HG03025 (cell line): Measurements from ENCODE around the gene ZCCHC7.
"Not testable (repeated sequence)": the region's sequence is repeated elsewhere in the genome, so short reads cannot be mapped to it uniquely, and the experiment has no call there.

ENCODE experiments used
- ATAC-seq: cut with Tn5 transposase; IDR thresholded peaks from one replicate; pipeline ENCODE4 v1.9.1; 2021; ENCODE audit warnings: mild to moderate bottlenecking, moderate library complexity; ENCODE audit not compliant: unreplicated experiment, low FRiP score

Gene ZCCHC7

DNA sequence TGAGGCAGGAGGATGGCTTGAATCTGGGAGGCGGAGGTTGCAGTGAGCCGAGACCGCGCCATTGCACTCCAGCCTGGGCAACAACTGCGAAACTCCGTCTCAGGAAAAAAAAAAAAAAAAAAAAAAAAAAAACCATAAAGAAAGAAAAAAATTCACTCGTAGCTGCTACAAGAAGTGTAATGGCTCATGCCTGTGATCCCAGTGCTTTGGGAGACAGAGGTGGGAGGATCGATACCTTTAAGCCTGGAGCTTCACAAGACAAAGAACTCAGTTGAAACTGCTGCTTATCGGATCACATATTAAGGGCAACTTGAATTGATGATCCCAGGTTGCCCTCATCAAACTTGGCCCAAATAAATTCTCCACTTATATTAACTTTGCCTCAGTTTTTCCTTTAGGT is 1.0 kb upstream of the ZCCHC7 start:
- ATAC-seq, result no peak

DNA sequence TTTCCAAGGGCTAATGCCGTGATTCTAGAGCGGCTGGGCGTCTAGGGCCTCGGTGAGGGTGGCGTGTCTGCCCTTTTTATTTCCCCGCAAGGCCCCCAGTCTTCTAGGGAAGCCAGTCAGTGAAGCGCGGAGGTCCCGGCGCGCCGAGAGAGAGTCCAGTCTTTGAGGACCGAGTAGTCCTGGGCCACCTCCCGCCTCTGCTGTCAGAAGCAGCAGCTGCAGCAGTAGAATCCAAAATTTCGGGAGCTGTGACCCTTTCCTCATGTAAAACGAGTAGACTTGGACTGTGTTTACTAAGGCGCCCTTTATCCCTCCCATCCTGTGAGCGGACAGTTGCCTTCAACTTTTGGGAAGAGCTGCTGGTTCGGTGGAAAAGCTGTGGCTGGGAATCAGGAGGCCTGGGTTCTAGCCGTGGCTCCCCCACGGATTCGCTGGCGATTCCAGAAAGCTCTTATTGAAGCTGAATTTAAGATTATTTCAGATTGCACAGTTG is 515 bp downstream of the ZCCHC7 start:
- peak; percentile 29 for ATAC-seq

DNA sequence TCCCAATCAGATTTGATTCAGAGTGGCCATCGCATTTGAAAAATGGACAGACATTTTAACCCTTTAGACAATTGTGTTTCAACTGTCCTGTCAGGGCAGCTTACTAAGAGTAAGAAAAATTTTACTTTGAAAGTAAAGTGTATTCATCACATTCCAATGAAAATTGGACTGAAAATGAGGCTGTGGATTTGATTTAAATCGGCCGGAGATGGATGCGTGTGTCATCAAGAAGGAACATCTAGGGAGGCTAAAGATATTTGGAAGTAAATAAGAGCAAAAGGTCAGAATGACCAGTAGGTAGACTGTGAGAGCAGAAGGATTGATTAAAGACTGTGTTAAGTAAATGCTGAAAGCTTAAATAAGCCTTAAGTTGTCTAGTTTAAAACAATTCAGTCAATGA is 1.5 kb downstream of the ZCCHC7 start:
- ATAC-seq, result no peak

DNA sequence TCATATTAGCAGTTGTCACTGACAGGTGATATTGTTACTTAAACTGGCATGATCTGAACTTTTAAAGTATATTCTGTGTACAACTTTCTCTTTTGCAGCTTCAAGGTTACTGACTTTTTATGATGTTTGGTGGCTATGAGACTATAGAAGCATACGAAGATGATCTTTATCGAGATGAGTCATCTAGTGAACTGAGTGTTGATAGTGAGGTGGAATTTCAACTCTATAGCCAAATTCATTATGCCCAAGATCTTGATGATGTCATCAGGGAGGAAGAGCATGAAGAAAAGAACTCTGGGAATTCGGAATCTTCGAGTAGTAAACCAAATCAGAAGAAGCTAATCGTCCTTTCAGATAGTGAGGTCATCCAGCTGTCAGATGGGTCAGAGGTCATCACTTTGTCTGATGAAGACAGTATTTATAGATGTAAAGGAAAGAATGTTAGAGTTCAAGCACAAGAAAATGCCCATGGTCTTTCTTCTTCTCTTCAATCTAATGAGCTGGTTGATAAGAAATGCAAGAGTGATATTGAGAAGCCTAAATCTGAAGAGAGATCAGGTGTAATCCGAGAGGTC is 5.9 kb downstream of the ZCCHC7 start:
- no peak for ATAC-seq

DNA sequence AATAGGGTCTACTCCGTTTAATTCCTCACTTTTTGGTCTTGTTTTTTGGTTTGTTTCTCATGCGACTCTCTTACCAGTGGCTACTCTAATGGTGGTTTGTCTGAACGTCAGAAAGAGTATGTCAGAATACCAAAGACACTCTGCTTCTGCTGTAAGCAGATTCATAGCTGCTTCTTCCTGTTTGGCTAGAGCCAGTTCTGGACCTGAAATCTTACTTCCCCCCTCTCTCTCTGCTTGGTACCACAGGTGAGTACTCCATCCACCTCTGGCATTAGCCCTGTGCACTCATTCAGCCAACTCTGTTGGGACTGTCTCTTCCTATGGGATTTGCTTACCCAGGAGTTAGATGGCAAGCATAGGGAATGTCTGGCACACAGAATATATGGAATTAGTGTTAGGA is 6.6 kb downstream of the ZCCHC7 start:
- no peak for ATAC-seq

DNA sequence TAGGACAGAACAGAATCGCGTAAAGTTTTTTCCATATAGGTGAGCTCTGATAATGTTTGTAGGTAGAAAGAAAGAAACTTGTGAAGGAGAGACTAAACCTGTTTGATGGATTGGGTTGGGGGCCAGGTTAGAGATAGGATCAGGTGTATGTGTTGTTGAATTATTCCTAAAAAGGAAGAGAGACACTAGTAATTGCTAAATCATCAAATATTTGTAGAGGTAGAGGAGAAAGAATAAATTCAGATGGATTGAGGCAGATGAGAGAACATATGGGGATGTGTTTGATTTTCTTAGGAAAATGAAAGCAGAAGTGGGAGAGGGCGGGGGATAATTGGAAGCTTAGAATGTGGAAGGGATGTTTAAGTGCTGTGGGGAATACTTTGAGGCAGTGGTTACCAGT is 7.7 kb downstream of the ZCCHC7 start:
- ATAC-seq, result no peak

DNA sequence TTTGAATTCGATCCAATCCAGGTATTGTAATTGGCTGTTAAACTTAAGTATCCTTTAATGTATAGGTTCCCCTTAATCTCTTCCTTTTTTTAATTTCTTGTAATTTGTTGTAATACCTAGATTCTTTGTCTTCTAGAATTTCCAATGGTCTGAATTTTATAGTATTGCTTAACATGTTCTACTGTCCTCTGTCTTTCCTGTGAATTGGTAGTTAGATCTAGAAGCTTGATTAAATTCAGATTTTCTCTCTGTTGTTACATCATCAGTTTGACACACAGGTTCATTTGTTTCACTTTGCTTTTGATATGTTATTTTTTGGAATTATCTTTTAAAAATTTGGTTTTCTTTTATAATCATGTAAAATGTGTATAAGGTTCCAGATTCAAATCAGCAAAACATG is 13.8 kb downstream of the ZCCHC7 start:
- ATAC-seq, result no peak

DNA sequence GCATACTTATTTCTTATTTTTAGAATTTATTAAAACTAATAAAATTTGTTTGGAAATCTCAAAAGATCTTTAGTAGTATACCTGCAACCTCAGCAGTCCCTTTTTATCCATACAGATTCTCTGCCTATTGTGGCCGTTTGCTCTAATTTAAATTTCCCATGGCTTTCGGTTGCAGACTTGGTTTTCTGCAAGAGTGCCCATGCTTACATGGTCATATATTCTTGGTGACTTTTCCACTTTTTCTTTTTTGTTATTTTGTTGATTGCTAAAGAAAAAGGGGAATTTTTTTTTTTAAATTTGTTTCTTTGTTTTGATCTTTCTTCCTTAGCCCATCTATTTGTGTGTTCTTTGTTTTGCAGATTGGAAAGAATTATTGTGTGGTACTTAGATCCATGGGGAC is 20.6 kb downstream of the ZCCHC7 start:
- no peak for ATAC-seq

DNA sequence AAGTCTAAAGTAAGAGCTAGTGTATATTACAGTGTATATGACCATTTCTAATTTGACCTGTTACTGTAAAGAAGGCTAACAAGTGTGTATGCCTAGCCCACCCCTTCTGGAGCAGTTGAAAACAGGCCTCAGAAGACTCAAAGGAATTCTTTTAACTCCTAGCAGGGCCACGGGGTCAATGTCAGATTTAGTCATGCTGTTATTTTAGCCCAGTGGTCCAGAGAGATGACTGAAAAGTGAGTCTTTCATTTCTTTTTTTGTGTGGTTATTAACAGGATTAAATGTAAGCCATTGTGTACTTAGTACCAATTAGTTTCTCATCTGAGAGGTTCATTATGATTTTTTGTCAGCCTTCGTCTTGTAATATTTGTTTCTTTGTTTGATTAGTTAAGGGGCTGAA is 24.4 kb downstream of the ZCCHC7 start:
- ATAC-seq, result no peak

DNA sequence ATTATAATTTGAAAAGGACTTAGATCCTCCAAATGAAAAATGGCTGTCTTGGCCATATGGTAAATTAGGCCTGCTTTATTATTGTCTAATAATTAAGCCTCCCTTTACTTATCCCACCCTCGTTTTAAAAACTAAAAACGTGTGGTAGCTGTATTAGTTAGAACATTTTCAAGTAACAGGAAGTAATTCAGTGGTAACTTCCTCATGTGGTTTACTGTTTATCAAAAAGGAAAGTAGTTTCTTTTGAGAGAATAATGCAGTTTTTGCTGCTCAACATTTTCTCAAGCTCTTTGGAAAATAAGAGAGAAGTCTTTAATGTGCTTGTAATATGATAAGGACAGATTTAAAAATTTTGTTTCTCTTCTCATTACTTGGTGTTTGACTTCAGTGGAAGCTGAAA is 26.0 kb downstream of the ZCCHC7 start:
- no peak for ATAC-seq

DNA sequence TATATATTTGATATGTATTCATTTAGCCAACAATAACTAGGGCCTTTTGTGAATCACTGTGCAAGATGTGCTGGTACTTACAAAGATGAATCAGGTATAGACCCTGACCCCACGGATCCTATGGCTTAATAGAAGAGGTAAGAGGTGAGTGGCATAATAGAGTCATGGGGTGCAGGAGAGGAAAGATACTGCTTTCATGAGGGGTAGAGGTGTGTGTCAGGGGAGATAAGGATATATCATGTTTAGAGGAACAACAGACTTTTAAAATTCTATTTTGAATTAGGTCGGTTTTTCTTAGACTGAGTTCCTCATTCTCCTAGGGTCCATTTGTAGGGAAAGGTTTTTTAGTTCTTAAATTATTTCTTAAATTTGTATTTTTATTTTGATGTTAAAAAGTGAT is 27.8 kb downstream of the ZCCHC7 start:
- ATAC-seq, result no peak

DNA sequence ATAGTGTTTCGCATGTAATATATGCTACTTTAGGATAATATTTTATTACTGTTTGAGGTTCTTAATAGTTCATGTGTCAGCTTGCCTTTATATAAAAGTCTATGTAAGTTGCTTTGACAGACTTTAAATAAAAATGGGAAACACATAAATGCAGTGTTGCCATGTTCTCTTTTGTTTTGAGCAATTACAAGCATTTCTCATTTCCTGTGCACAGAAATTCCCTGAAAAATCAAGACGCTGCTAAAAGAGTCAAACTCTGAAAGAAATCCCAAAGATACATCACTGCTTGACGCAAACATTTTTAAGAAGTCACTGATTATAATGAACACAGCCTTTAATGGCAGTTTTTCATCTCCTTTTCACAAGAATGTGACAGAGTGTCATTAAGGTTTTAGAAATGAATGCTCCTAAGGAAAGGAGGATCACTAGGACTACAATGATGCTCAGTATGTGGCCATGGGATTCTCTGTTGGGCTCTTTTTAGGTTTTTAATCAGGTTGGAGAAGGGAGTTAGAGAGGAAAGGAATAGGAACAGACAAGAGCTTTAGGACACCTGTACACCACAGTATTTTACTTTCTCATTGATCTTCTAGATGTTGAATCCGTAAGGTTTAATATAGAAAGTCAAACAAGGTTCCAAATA is 29.4 kb downstream of the ZCCHC7 start:
- no peak for ATAC-seq

DNA sequence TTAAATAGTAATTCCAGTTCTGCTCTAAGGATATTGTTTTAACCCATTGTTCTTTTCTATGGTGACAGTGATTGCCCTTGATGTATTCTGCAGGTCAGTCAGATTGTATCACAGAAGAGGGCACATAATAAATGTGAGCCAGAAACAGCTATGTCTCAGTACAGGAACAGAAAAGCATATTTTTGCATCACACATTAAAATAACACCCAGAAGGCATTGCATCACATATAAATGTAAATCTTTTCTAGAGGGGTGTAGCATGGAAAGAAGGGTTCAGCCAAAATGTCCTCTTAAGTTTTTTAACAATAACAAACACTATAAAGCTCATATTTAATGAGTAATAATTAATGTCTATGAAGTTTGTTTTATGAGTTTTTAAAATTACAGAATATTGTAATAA is 30.0 kb downstream of the ZCCHC7 start:
- ATAC-seq, result no peak

DNA sequence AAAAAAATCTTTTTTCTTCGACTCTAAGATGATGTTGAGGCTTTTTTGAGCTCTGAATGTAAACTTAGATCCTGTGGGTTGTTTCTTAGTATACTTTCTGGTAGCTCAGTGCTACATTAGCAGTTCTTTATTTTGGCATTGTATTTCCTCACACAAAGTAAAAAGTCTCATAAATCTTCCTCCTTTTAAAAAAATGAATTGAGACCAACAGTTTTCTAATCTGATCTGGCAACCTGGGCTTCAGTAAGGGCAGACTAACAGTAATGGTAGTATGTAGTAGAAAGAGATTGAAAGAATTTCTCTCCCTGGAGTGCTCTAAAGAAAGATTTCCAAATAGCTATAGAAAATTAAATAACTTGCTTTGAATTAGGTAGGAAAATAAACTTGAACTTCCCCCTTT is 31.4 kb downstream of the ZCCHC7 start:
- no peak for ATAC-seq

DNA sequence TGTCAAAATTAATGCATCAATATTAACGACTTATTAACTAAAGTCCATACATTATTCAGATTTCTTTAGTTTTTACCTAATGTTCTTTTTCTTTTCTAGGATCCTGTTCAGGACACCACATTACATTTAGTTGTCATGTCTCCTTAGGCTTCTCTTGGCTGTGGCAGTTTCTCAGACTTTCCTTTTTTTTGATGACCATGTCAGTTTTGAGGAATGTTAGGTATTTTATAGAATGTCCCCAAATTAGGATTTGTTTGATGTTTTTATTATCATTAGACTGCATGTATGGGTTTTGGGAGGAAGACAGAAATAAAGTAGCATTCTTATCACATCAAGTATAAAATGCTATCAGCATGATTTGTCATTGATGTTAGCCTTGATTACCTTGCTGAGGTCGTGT is 32.0 kb downstream of the ZCCHC7 start:
- ATAC-seq, result no peak

DNA sequence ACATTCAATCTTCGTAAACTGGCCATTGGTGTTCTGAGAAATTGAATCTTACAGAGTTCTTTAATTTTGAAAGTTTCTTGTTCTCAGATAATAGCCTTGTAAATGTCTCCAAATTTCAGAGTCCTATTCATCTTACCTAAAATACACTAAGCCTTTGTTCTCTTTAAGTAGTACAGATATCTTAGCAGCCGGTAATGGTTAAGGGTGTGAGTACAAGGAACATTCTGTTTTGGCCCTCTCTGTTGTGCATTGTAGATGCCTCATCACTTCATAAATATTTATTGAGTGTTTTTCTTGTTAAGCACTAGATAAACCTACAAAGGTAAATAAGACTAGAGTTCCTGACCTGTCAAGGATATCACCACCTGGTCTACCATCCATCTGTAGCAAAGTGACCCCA is 35.2 kb downstream of the ZCCHC7 start:
- no peak for ATAC-seq

DNA sequence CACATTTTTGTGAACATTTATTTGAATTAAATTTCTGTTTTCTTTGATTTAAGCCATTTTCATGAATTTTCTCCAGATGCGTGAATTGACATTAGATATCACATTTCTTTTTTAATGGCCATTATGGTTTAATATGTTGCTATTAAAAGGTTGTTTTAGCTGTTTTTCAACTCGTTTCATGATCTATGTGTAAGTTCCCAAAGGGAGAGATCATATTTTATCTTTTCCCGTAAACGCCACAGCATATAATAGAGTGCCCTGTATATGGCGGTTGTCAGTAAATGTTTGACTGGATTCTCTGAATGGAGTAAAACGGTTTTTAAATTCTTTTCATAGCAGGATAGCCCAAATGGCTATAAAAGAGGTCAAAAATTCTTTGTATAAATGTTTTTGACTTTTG is 35.8 kb downstream of the ZCCHC7 start:
- ATAC-seq, result no peak

DNA sequence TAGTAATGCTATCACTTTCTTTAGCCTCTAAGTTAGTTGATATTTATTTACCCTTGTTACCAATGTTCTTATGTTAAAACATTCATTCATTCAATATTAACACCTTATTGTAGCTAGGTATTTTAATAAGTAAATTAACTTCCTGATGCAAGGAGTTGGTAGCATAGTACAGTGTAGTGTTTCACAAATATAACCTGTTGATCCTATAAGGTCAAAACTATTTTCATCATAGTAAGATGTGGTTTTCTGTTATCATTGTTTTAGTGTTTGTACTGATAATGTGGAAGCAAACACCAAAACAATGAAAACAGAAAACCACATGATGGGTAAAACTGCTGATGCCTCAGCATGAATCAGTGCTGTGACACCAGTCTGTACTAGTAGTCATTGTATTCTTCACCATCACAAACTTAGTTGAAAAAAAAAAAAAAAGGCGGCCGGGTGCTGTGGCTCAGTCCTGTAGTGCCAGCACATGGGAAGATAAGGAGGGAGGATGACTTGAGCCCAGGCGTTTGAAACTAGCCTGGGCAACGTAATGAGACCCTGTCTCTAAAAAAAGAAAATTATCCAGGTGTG is 36.5 kb downstream of the ZCCHC7 start:
- no peak for ATAC-seq

DNA sequence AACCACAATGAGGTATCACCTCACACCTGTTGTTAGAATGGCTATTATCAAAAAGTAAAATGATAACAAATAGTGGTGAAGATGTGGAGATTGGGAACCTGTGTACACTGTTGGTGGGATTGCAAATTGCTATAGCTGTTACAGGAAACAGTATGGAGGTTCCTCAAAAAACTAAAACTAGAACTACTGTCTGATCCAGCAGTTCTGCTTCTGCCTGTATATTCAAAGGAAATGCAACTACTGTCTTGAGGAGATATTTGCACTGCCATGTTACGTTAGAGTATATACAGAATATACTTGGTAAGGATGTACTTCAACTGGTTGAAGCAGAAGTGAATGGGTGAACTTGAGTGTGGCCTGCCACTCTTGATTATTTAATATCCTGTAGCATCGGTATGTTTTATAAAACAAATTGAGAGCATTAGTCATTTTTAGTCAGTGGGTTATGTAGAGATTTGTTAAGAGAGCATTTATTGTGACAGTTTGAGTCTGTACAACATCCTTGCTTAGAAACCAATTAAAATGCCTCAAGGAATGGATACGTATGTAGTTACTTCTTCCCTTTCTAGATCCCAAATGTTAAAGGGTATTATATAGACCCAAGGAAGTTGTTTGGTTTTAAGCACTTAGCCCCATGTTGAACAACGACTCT is 37.5 kb downstream of the ZCCHC7 start:
- no peak for ATAC-seq

DNA sequence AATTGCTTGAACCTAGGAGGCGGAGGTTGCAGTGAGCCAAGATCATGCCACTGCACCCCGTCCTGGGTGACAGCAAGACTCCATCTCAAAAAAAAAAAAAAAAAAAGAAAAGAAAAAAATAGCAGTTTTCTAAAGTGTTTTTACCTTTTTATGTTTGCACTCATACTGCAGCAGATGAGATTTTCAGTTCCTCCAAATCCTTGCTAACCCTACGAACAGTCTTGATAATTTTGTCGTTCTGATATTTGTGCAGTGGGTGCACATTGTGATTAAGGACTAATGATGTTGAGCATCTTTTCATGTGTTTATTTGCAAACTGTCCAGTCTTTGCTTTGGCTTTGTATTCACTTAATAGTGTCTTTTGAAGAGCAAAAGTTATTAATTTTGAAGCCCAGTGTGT is 42.9 kb downstream of the ZCCHC7 start:
- ATAC-seq, result no peak

DNA sequence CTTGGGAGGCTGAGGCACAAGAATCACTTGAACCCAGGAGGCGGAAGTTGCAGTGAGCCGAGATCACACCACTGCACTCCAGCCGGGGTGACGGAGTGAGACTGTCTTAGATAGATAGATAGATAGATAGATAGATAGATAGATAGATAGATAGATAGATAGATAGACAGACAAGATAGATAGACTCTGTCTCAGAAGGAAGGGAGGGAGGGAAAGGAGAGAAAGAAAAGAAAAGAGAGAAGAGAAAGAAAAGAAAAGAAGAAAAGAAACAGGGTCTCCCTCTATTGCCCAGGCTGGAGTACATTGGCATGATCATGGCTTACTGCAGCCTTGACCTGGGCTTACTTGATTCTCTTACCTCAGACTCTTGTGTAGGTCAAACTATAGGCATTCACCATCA is 44.0 kb downstream of the ZCCHC7 start:
- ATAC-seq, result not testable (repeated sequence)

DNA sequence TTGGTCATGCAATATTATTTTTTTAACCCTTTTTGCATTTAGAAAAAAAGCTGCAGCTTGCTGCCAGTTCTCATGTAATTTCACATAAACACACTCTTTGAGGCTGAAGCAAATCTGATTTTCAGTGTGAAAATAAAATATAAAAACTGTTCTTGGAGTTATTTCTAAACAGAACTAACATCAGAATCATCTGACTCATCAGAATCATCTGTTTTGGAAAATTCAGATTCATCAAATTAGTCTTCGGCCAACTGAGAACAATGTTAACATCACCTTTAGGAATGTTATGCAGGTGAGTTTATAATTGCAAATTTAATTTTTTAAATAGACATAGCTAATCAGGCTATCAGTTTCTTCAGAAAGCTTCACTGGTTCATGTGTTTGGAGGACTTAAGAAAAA is 45.3 kb downstream of the ZCCHC7 start:
- no peak for ATAC-seq
